DND-41 (cell line): Measurements from ENCODE around the gene SLC6A3.

Experiments
- ATAC-seq: fragments of 200-7000 bp; cut with Tn5 transposase; 3 replicates; pipeline ENCODE4 v1.9.1; 2021; ENCODE audit warnings: low read depth; ENCODE audit not compliant: insufficient read depth
- DNase-seq: peaks from one replicate; pipeline ENCODE4 v3.0.0-alpha.2; 2020
- H2AFZ ChIP-seq: 2 replicates; pipeline ENCODE4 v1.6.0; 2012; ENCODE audit warnings: low read depth, low read length
- H3K27ac ChIP-seq: 2 replicates; pipeline ENCODE4 v1.5.1; 2012; ENCODE audit warnings: low read length, inconsistent platforms
- H3K27me3 ChIP-seq: fragments of 200-600 bp; sonication (generic); 2 replicates; pipeline ENCODE4 v1.6.0; 2012; ENCODE audit warnings: low read length, mild to moderate bottlenecking, inconsistent platforms; ENCODE audit not compliant: insufficient read depth, poor library complexity
- H3K36me3 ChIP-seq: 2 replicates; pipeline ENCODE4 v1.5.1; 2012; ENCODE audit warnings: low read length, inconsistent platforms; ENCODE audit not compliant: insufficient read depth
- H3K4me1 ChIP-seq: 2 replicates; pipeline ENCODE4 v1.5.1; 2012; ENCODE audit warnings: mild to moderate bottlenecking, low read length; ENCODE audit not compliant: insufficient read depth
- H3K4me2 ChIP-seq: 2 replicates; pipeline ENCODE4 v1.6.0; 2012; ENCODE audit warnings: mild to moderate bottlenecking, moderate library complexity, low read length, inconsistent platforms; ENCODE audit not compliant: insufficient read depth
- H3K4me3 ChIP-seq, 2 experiments: fragments of 200-600 bp in 1 of 2; shearing (Covaris generic) in 1 of 2; 2 replicates each; pipeline ENCODE4 v1.5.1; 2012 to 2016; ENCODE audit warnings: inconsistent platforms in 2 of 2, low read length in 2 of 2, mild to moderate bottlenecking in 2 of 2, low read depth in 1 of 2, moderate library complexity in 1 of 2
- H3K79me2 ChIP-seq: 2 replicates; pipeline ENCODE4 v1.6.0; 2012; ENCODE audit warnings: low read length, inconsistent platforms; ENCODE audit not compliant: insufficient read depth
- H3K9ac ChIP-seq: 2 replicates; pipeline ENCODE4 v1.6.0; 2012; ENCODE audit warnings: low read depth, mild to moderate bottlenecking, inconsistent platforms, low read length, moderate library complexity
- H3K9me3 ChIP-seq: 2 replicates; pipeline ENCODE4 v1.5.1; 2012; ENCODE audit warnings: low read length, moderate library complexity, mild to moderate bottlenecking, inconsistent platforms; ENCODE audit not compliant: insufficient read depth, severe bottlenecking
- H4K20me1 ChIP-seq: 2 replicates; pipeline ENCODE4 v1.6.0; 2012; ENCODE audit warnings: low read length; ENCODE audit not compliant: insufficient read depth
- EZH2 ChIP-seq: IDR thresholded peaks from 3 replicates; pipeline ENCODE4 v1.6.1; 2012; ENCODE audit warnings: borderline replicate concordance, low read depth, mild to moderate bottlenecking, moderate library complexity, low read length, inconsistent platforms; ENCODE audit not compliant: severe bottlenecking
- TF ChIP-seq, protein P1 (sequence below): IDR thresholded peaks from 2 replicates; pipeline ENCODE4 v1.5.1; 2012; ENCODE audit warnings: borderline replicate concordance, low read length, moderate library complexity, mild to moderate bottlenecking; ENCODE audit not compliant: poor library complexity, severe bottlenecking; ENCODE audit errors: extremely low read depth

Gene SLC6A3

DNA sequence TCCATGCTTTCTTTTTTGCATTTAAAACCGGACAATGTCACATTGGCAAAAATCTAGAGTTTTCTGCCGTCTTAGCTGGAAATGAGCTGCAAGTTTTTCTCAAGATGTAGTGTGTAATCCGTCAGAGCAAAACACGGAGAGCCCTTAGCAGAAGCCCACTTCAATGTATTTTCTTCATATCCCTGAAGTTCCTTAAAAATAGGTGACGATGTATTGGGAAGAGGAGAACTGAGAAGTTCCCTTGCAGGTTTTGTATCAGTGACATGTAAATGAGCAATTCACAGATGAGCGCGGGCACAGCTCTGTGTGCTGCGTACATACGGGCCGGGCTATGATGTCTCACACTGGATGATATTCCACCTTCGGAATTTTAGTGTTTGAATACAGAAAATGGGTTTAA is 85.5 kb downstream of the SLC6A3 start:
- H3K4me3 ChIP-seq, result no peak overlapping the region
- no peak overlapping the region for H2AFZ ChIP-seq
- peaks cover 5% of the 10 kb centered on the region for H3K27me3 ChIP-seq
- no peak overlapping the region for H3K9ac ChIP-seq
- TF ChIP-seq EZH2, result no peak
- TF ChIP-seq, protein P1, sequence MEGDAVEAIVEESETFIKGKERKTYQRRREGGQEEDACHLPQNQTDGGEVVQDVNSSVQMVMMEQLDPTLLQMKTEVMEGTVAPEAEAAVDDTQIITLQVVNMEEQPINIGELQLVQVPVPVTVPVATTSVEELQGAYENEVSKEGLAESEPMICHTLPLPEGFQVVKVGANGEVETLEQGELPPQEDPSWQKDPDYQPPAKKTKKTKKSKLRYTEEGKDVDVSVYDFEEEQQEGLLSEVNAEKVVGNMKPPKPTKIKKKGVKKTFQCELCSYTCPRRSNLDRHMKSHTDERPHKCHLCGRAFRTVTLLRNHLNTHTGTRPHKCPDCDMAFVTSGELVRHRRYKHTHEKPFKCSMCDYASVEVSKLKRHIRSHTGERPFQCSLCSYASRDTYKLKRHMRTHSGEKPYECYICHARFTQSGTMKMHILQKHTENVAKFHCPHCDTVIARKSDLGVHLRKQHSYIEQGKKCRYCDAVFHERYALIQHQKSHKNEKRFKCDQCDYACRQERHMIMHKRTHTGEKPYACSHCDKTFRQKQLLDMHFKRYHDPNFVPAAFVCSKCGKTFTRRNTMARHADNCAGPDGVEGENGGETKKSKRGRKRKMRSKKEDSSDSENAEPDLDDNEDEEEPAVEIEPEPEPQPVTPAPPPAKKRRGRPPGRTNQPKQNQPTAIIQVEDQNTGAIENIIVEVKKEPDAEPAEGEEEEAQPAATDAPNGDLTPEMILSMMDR, result no peak
- DNase-seq (no peak), ATAC-seq (no peak)
- H4K20me1 ChIP-seq, result no peaks in the 10 kb centered on the region
- no peak overlapping the region for H3K27ac ChIP-seq
- no peaks in the 10 kb centered on the region for H3K79me2 ChIP-seq
- H3K4me2 ChIP-seq, result no peak overlapping the region
- peaks cover 5% of the 10 kb centered on the region for H3K4me1 ChIP-seq
- H3K9me3 ChIP-seq, result no peaks in the 10 kb centered on the region
- no peaks in the 10 kb centered on the region for H3K36me3 ChIP-seq

DNA sequence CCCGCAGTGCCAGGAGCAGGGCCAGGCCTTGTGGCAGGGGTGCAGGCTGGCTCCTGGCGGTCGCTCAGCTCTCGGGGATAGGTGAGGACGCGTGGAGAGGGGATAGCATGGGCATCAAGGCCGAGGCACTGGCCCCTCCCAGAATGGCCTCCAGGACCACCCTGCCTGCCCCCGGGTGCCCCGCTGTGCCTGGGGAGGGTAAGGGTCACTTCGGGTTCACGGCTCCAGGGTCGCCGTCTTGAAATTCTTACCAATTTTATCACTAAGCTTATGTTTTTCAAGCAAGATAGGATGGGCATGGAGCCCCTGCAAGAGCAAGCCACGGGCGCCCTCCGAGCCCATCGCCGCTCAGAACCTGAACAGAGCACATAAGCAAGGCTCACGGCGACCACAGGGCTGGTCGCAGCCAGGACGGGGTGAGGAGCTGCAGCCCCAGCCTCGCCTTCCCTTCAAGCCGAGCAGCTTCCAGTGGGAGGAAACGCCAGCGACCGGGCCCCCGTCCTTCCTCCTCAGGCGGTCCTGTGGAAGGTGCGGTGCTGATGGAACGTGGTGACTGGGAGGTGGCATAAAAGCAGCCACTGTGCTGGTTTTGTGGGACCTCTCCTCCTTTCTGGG is 86.1 kb downstream of the SLC6A3 start:
- Histone ChIP-seq H3K4me3 (no peak overlapping the region), H3K9me3 (no peaks in the 10 kb centered on the region), H3K36me3 (no peaks in the 10 kb centered on the region), H3K9ac (no peak overlapping the region), H3K27me3 (peaks cover 5% of the 10 kb centered on the region), H3K4me2 (no peak overlapping the region), H3K79me2 (no peaks in the 10 kb centered on the region), H3K4me1 (peaks cover 2% of the 10 kb centered on the region), H2AFZ (no peak overlapping the region), H4K20me1 (no peaks in the 10 kb centered on the region), H3K27ac (no peak overlapping the region)
- TF ChIP-seq, protein P1, result no peak
- no peak for TF ChIP-seq EZH2
- DNase-seq (no peak), ATAC-seq (no peak)

DNA sequence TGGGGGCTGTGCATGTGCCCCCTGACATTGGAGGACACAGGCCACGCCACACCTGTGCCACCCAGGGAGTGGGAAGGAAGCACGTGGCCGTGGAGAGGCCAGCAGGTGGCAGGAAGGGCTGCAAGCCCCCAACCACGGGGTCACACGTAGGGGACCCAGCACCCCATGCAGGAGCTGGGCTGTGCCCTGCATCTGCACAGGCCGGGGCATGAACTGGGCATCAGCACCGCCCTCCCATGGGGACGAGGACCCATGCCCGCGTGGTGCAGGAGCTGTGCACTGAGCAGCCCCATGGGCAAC is 86.6 kb downstream of the SLC6A3 start:
- Histone ChIP-seq H3K4me2 (no peak overlapping the region), H4K20me1 (no peaks in the 10 kb centered on the region), H3K79me2 (no peaks in the 10 kb centered on the region), H3K27ac (no peak overlapping the region), H3K9me3 (no peaks in the 10 kb centered on the region), H3K27me3 (peaks cover 3% of the 10 kb centered on the region), H3K9ac (no peak overlapping the region), H3K36me3 (no peaks in the 10 kb centered on the region), H3K4me1 (no peaks in the 10 kb centered on the region), H2AFZ (no peak overlapping the region), H3K4me3 (no peak overlapping the region)
- ATAC-seq (no peak), DNase-seq (no peak)
- TF ChIP-seq, protein P1, result no peak
- no peak for TF ChIP-seq EZH2
